Hepatocyte (in vitro differentiated cells): ENCODE data around the gene COMP. TPM values are rescaled to one million over a fixed set of nuclear protein-coding genes. Genes with fewer than 3 reads are reported as not detected.

Experiments
- DNase-seq: peaks from one replicate; pipeline ENCODE4 v3.0.0-alpha.2; 2016; ENCODE audit warnings: low spot score
- H2AFZ ChIP-seq: fragments of 200-600 bp; sonication (generic); 2 replicates; pipeline ENCODE4 v1.6.0; 2016; ENCODE audit warnings: antibody characterized with exemption, mild to moderate bottlenecking
- H3K27ac ChIP-seq: fragments of 200-600 bp; sonication (generic); 2 replicates; pipeline ENCODE4 v1.5.1; 2016; ENCODE audit warnings: mild to moderate bottlenecking
- H3K27me3 ChIP-seq: fragments of 200-600 bp; sonication (generic); 2 replicates; pipeline ENCODE4 v1.6.1; 2016
- H3K36me3 ChIP-seq: fragments of 200-600 bp; sonication (generic); replicated peaks from 2 replicates; pipeline ENCODE4 v1.5.1; 2016; ENCODE audit warnings: low read depth; ENCODE audit not compliant: insufficient read depth
- H3K4me1 ChIP-seq: fragments of 200-600 bp; sonication (generic); 2 replicates; pipeline ENCODE4 v1.5.1; 2016; ENCODE audit warnings: mild to moderate bottlenecking, moderate library complexity; ENCODE audit not compliant: insufficient read depth
- H3K4me2 ChIP-seq: fragments of 200-600 bp; sonication (generic); 2 replicates; pipeline ENCODE4 v1.6.0; 2016
- H3K4me3 ChIP-seq: fragments of 200-600 bp; sonication (generic); 2 replicates; pipeline ENCODE4 v1.5.1; 2016; ENCODE audit warnings: mild to moderate bottlenecking
- H3K79me2 ChIP-seq: fragments of 200-600 bp; sonication (generic); 2 replicates; pipeline ENCODE4 v1.6.0; 2017; ENCODE audit warnings: mild to moderate bottlenecking
- H3K9me2 ChIP-seq: fragments of 200-600 bp; sonication (generic); replicated peaks from 2 replicates; pipeline ENCODE4 v1.6.0; 2017; ENCODE audit warnings: mild to moderate bottlenecking; ENCODE audit not compliant: insufficient read depth
- H3K9me3 ChIP-seq: fragments of 200-600 bp; sonication (generic); 2 replicates; pipeline ENCODE4 v1.5.1; 2016; ENCODE audit warnings: low read depth, mild to moderate bottlenecking
- H4K20me1 ChIP-seq: fragments of 200-600 bp; sonication (generic); 2 replicates; pipeline ENCODE4 v1.6.0; 2016; ENCODE audit warnings: mild to moderate bottlenecking; ENCODE audit not compliant: insufficient read depth, poor library complexity, severe bottlenecking
- CTCF ChIP-seq: fragments of 200-600 bp; sonication (generic); IDR thresholded peaks from 2 replicates; pipeline ENCODE4 v1.5.1; 2016; ENCODE audit warnings: antibody characterized with exemption, mild to moderate bottlenecking; ENCODE audit not compliant: poor library complexity
- EZH2 ChIP-seq: fragments of 200-600 bp; sonication (generic); IDR thresholded peaks from 2 replicates; pipeline ENCODE4 v1.6.1; 2016; ENCODE audit warnings: antibody characterized with exemption, mild to moderate bottlenecking, borderline replicate concordance
- EZH2phosphoT487 ChIP-seq: fragments of 200-600 bp; sonication (generic); IDR thresholded peaks from one replicate; pipeline ENCODE4 v1.6.1; 2018; ENCODE audit warnings: antibody characterized with exemption, mild to moderate bottlenecking, low read depth, moderate library complexity; ENCODE audit not compliant: unreplicated experiment, severe bottlenecking
- WGBS: methylation state at CpG from one replicate; pipeline ENCODE4 v1.1.6; 2016; ENCODE audit warnings: low lambda C conversion rate; ENCODE audit errors: missing lambda C conversion rate; 5-methylcytosine and 5-hydroxymethylcytosine counted together
- polyA plus RNA-seq: library from polyadenylated mRNA; unstranded; fragments of >200 nt; fragmentation: Nextera tagmentation; extraction: Ambion mirVana; gene quantifications from 2 replicates; pipeline ENCODE4 v1.2.1, GENCODE V29; 2016
- total RNA-seq: library from RNA; depleted of rRNA; stranded (reverse); fragments of >200 nt; gene quantifications from 2 replicates; pipeline ENCODE4 v1.2.3, GENCODE V29; 2014

The COMP gene
- total and polyA plus RNA-seq, 2 experiments from 2014 or later, result 2.8 to 16.3 TPM

GRCh38 chr19:18754501-18754900 is 36.6 kb downstream of the COMP start:
- no peak overlapping the region for H3K27ac ChIP-seq
- no peak overlapping the region for H3K4me2 ChIP-seq
- H3K4me1 ChIP-seq, result peaks cover 2% of the 10 kb centered on the region
- H3K9me2 ChIP-seq, result no peaks in the 10 kb centered on the region
- 90% methylated on average over 4 of the region's 4 CpGs for WGBS
- no peak overlapping the region for H3K4me3 ChIP-seq
- no peak overlapping the region for H2AFZ ChIP-seq
- no peaks in the 10 kb centered on the region for H3K9me3 ChIP-seq
- H3K36me3 ChIP-seq, result no peaks in the 10 kb centered on the region
- no peaks in the 10 kb centered on the region for H4K20me1 ChIP-seq
- H3K79me2 ChIP-seq, result no peaks in the 10 kb centered on the region
- TF ChIP-seq CTCF (no peak), EZH2phosphoT487 (no peak), EZH2 (no peak)
- no peaks in the 10 kb centered on the region for H3K27me3 ChIP-seq
- DNase-seq, result no peak

GRCh38 chr19:18751571-18751970 is 39.5 kb downstream of the COMP start:
- TF ChIP-seq CTCF (no peak), EZH2phosphoT487 (no peak), EZH2 (no peak)
- no peaks in the 10 kb centered on the region for H3K27me3 ChIP-seq
- no peak overlapping the region for H3K4me2 ChIP-seq
- no peaks in the 10 kb centered on the region for H3K9me3 ChIP-seq
- no peak overlapping the region for H3K4me3 ChIP-seq
- no peak overlapping the region for H2AFZ ChIP-seq
- no peak for DNase-seq
- H3K79me2 ChIP-seq, result no peaks in the 10 kb centered on the region
- WGBS, result 97% methylated on average over 10 of the region's 10 CpGs
- no peak overlapping the region for H3K27ac ChIP-seq
- no peaks in the 10 kb centered on the region for H3K9me2 ChIP-seq
- H3K36me3 ChIP-seq, result no peaks in the 10 kb centered on the region
- H4K20me1 ChIP-seq, result no peaks in the 10 kb centered on the region
- H3K4me1 ChIP-seq, result peaks cover 3% of the 10 kb centered on the region

DNA sequence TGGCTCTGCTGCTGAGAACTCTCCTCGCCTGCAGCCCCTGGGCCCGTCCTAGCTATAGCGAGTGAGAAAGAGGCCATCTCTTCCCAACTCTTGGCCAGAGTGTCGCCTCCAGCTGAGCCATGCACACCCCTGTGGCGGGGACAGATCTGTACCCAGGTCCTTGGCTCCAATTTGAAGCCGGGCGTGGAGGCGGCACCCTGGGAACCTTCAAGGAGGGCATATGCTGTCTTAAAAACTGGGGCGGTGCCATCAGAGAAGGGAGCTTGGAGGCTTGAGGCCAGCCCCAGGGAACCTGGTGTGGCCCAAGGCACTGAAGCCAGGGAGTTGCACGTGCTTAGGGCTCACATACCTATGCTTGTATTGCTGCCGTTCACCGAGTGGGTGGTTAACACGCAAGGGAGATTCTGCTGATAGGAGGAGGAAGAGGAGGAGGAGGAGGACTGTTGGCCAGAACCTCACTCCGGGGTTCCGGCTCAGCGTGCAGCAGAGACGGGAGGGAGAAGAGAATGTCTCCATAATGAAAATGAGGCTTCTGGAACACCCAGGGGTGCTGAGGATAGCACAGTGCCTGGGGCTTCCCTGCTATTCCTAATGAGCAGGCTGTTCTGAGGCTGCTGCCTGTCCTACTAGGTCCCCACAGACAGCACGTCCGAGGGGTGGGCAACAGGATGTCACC is 40.7 kb downstream of the COMP start:
- Histone ChIP-seq H3K36me3 (no peaks in the 10 kb centered on the region), H3K9me3 (no peaks in the 10 kb centered on the region), H3K4me2 (no peak overlapping the region), H3K4me1 (peaks cover 10% of the 10 kb centered on the region), H3K4me3 (no peak overlapping the region), H2AFZ (no peak overlapping the region), H3K27me3 (no peaks in the 10 kb centered on the region), H3K9me2 (no peaks in the 10 kb centered on the region), H3K27ac (no peak overlapping the region), H3K79me2 (no peaks in the 10 kb centered on the region), H4K20me1 (no peaks in the 10 kb centered on the region)
- TF ChIP-seq EZH2phosphoT487 (no peak), CTCF (no peak), EZH2 (no peak)
- DNase-seq, result no peak
- 93% methylated on average over 19 of the region's 19 CpGs for WGBS
